ENCODE measurements around the gene MRPL54.

MRPL54 gene

GRCh38 chr19:3721887-3722442, 40.5 kb upstream of the MRPL54 start:
- H3K36me3 ChIP-seq, result no peaks in the 10 kb centered on the region
- H3K4me3 ChIP-seq, result no peak overlapping the region
- H3K27me3 ChIP-seq, result peaks cover 5 to 84% of the 10 kb centered on the region in 2 donors
- intact Hi-C loops (cut with DNase I; ENCODE audit: low total_unique reads), result no loop called here
- no peak overlapping the region for H3K27ac ChIP-seq
- no peak for DNase-seq
- H3K4me1 ChIP-seq, result peaks cover 0 to 31% (median 17%) of the 10 kb centered on the region in 4 donors
- TF ChIP-seq, protein P1, sequence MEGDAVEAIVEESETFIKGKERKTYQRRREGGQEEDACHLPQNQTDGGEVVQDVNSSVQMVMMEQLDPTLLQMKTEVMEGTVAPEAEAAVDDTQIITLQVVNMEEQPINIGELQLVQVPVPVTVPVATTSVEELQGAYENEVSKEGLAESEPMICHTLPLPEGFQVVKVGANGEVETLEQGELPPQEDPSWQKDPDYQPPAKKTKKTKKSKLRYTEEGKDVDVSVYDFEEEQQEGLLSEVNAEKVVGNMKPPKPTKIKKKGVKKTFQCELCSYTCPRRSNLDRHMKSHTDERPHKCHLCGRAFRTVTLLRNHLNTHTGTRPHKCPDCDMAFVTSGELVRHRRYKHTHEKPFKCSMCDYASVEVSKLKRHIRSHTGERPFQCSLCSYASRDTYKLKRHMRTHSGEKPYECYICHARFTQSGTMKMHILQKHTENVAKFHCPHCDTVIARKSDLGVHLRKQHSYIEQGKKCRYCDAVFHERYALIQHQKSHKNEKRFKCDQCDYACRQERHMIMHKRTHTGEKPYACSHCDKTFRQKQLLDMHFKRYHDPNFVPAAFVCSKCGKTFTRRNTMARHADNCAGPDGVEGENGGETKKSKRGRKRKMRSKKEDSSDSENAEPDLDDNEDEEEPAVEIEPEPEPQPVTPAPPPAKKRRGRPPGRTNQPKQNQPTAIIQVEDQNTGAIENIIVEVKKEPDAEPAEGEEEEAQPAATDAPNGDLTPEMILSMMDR (IDR thresholded peaks at IDR 0.05), result no peak
- no peaks in the 10 kb centered on the region for H3K9me3 ChIP-seq

DNA sequence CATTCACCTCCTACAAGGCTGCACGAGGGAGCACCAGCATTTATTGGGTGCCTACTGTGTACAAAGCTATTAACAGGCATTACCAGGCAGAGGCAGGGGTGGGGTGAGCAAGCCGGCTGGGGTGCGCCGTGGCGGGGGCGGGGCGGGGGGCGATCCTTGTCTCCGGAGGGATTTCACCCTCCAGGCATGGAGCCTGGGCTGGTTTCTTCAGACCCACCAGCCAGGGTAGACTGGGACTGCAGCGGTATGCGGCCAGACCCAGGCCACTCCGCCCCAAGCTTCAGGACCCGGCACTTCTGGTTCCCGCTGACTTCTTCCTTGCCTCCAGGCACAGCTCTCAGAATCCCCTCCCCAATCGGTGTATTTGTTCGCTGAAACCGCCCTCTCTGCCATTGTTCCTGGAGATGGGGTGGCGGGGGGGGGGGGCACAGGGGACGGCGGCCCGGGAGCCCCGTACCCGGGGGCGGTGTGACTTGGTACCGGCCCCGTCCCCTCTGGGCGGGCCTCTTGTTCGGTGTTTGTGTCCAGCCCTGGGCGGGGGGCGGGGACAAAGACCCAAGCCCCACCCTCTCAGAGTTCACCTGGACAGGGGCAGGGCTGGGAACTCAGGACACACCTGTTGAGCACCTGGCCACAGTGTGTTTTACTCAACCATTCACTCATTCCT, 39.9 kb upstream of the MRPL54 start:
- TF ChIP-seq, protein P1 (IDR thresholded peaks at IDR 0.05), result no peak
- H3K36me3 ChIP-seq, result no peaks in the 10 kb centered on the region
- H3K27me3 ChIP-seq, result peaks cover 5 to 78% of the 10 kb centered on the region in 2 donors
- intact Hi-C loops (cut with DNase I; ENCODE audit: low total_unique reads), result no loop called here
- H3K9me3 ChIP-seq, result no peaks in the 10 kb centered on the region
- H3K4me1 ChIP-seq, result peaks cover 0 to 31% (median 17%) of the 10 kb centered on the region in 4 donors
- DNase-seq, result no peak
- no peak overlapping the region for H3K27ac ChIP-seq
- H3K4me3 ChIP-seq, result no peak overlapping the region

GRCh38 chr19:3723110-3723488, 39.4 kb upstream of the MRPL54 start:
- DNase-seq, result no peak
- intact Hi-C loops (cut with DNase I; ENCODE audit: low total_unique reads), result no loop called here
- H3K4me1 ChIP-seq, result peaks cover 0 to 31% (median 17%) of the 10 kb centered on the region in 4 donors
- H3K27ac ChIP-seq, result no peak overlapping the region
- H3K36me3 ChIP-seq, result no peaks in the 10 kb centered on the region
- peaks cover 5 to 75% of the 10 kb centered on the region in 2 donors for H3K27me3 ChIP-seq
- TF ChIP-seq, protein P1 (IDR thresholded peaks at IDR 0.05), result no peak
- no peaks in the 10 kb centered on the region for H3K9me3 ChIP-seq
- H3K4me3 ChIP-seq, result no peak overlapping the region

- Histone ChIP-seq H3K36me3 (no peaks in the 10 kb centered on the region), H3K4me1 (peaks cover 0 to 25% (median 14%) of the 10 kb centered on the region in 4 donors), H3K9me3 (no peaks in the 10 kb centered on the region), H3K27ac (no peak overlapping the region), H3K27me3 (peaks cover 5 to 68% of the 10 kb centered on the region in 2 donors), H3K4me3 (no peak overlapping the region)
- intact Hi-C loops (cut with DNase I; ENCODE audit: low total_unique reads), result no loop called here
- TF ChIP-seq, protein P1 (IDR thresholded peaks at IDR 0.05), result no peak
- DNase-seq, result no peak
These were observed 38.6 kb upstream of the MRPL54 start for GRCh38 chr19:3723883-3724282.

GRCh38 chr19:3725121-3725520, 37.4 kb upstream of the MRPL54 start:
- H3K4me1 ChIP-seq, result peaks cover 0 to 21% (median 12%) of the 10 kb centered on the region in 4 donors
- H3K9me3 ChIP-seq, result no peaks in the 10 kb centered on the region
- H3K4me3 ChIP-seq, result no peak overlapping the region
- no peaks in the 10 kb centered on the region for H3K36me3 ChIP-seq
- DNase-seq, result no peak
- H3K27ac ChIP-seq, result no peak overlapping the region
- intact Hi-C loops (cut with DNase I; ENCODE audit: low total_unique reads), result no loop called here
- TF ChIP-seq, protein P1 (IDR thresholded peaks at IDR 0.05), result no peak
- H3K27me3 ChIP-seq, result peaks cover 5 to 56% of the 10 kb centered on the region in 2 donors

Measured in tibial artery (tissue), 4 donors.